Activated CD8-positive, alpha-beta memory T cell treated with anti-CD3 and anti-CD28 coated beads, Interleukin-2, amount 50 U/mL, for 1 hour (primary cell): Measurements from ENCODE around the gene ZNF236.
"Not testable (repeated sequence)": the region's sequence is repeated elsewhere in the genome, so short reads cannot be mapped to it uniquely, and the experiment has no call there.

ENCODE experiments used
- DNase-seq: peaks from one replicate; pipeline ENCODE4 v3.0.0-alpha.2; 2020; ENCODE audit errors: extremely low read depth

The ZNF236 gene

GRCh38 chr18:76948345-76948744 lies 126.0 kb downstream of the ZNF236 start:
- DNase-seq: no peak

- no peak for DNase-seq
Observed at GRCh38 chr18:76951456-76952247, 129.3 kb downstream of the ZNF236 start.

- no peak for DNase-seq
Observed at GRCh38 chr18:76952747-76953146, 130.4 kb downstream of the ZNF236 start.

DNA sequence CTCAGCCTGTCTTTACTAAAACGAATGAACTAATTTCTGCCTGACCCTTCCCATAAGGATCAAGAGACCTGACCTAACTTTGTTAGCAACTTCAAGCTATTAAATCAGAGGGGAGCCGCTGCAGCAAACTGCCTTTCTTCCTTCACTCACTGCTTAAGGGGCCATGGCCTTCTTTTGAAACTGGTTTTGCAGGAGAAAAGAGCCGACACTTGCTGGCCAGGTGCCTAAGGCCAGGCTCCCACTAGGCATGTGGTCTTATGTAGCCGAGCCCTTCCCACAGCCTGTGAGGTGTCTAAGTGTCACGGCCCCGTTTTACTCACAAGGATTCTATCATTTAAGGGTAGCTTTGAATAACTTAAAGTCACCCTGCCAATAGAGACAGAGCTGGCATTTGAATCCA lies 130.8 kb downstream of the ZNF236 start:
- no peak for DNase-seq

- no peak for DNase-seq
Observed at GRCh38 chr18:76953583-76954233, 131.4 kb downstream of the ZNF236 start.

GRCh38 chr18:76955524-76956170 lies 133.3 kb downstream of the ZNF236 start:
- DNase-seq: no peak

DNA sequence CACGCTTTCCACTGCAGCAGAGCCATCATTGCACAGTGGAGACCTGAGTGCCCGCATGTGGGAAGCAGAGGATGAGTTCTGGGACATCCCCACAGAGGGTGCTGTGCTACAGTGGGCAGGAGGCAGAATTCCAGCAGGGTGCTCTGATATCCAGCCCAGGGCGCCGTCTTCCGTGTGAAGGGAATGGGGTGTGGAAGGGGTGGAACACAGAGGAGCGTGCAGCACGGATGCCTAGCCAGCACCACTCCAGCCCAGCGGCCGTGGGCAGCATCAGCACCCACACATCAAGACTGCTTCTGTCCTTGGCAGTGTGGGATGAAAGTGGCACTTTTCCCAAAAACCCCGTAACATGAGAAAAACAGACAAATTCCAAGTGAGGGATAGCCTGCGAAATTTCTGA lies 134.3 kb downstream of the ZNF236 start:
- no peak for DNase-seq

- DNase-seq: no peak
Observed at GRCh38 chr18:76957384-76958355, 135.3 kb downstream of the ZNF236 start.

GRCh38 chr18:76958692-76959341 lies 136.5 kb downstream of the ZNF236 start:
- DNase-seq: no peak

GRCh38 chr18:76959605-76960004 lies 137.2 kb downstream of the ZNF236 start:
- DNase-seq: no peak

GRCh38 chr18:76960528-76961035 lies 138.2 kb downstream of the ZNF236 start:
- DNase-seq: no peak

GRCh38 chr18:76962851-76963250 lies 140.5 kb downstream of the ZNF236 start:
- no peak for DNase-seq

- DNase-seq: no peak
Observed at GRCh38 chr18:76963936-76964335, 141.6 kb downstream of the ZNF236 start.

DNA sequence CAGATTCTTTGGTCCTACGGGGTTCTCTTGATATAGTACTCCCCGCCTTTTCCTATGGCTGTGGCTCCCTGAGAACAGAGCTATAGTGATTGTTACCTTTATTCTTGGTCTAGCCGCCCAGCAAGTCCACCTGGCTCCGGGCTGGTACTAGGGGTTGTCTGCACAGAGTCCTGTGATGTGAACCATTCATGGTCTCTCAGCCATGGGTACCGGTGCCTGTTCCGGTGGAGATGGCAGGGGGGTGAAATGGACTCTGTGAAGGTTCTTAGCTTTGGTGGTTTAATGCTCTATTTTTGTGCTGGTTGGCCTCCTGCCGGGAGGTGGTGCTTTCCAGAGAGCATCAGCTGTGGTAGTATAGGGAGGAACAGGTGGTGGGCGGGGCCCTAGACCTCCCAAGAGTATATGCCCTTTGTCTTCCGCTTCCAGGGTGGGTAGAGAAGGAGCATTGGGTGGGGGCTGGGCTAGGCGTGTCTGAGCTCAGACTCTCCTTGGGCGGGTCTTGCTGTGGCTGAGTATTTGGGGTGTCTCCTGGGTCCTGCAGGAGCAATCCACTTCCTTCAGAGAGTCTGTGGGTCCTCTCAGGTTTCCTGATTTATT lies 143.3 kb downstream of the ZNF236 start:
- not testable (repeated sequence) for DNase-seq

- not testable (repeated sequence) for DNase-seq
Observed at GRCh38 chr18:76967299-76967698, 144.9 kb downstream of the ZNF236 start.

DNA sequence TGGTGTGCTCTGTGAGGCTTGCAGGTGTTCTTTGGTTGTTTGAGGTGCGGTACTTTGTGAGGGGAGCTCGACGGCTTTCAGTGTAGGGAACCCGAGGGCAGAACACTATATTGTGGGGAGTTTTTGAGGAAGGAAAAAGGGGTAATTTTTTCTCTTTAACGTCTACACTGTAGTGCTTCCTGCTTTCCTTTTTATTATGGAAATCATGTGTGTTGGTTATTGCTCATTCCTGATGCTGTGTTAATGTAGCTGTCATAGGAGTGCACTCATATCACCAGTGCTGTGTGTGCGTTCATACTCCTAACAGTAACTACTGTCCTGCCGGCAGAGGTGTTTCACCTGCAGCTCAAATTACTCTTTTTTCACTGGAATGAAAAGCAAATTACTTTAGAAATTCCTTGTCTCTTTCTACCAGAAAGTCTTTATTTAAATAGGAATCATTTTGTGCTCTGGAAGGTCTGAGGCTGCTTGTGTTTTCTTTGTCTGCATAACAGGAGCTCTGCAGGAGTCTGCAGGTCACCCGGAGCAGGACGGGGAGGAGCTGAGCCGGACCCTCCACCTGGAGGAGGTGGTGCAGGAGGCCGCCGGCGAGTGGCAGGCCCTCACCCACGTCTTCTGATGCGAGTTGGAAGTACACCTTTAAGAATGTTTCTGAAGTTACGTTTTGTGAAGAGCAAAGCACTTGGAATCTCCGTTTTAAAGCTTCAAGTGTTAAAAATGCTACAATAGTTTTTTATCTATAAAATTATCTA lies 145.5 kb downstream of the ZNF236 start:
- no peak for DNase-seq

GRCh38 chr18:76970770-76971559 lies 148.6 kb downstream of the ZNF236 start:
- DNase-seq: no peak

GRCh38 chr18:76972241-76972640 lies 149.9 kb downstream of the ZNF236 start:
- no peak for DNase-seq
